IMR-90 (cell line): Measurements from ENCODE around the gene FGR.

ENCODE experiments used
- ELK1 ChIP-seq: fragments of 150-350 bp; IDR thresholded peaks from 2 replicates; pipeline ENCODE4 v1.6.1; 2016; ENCODE audit warnings: low read depth, mild to moderate bottlenecking, low read length, moderate library complexity, borderline replicate concordance
- POLR2A ChIP-seq: IDR thresholded peaks from 2 replicates; pipeline ENCODE4 v1.6.1; 2012; ENCODE audit warnings: mild to moderate bottlenecking, low read depth, low read length
- RFX5 ChIP-seq: IDR thresholded peaks from 2 replicates; pipeline ENCODE4 v1.8.0; 2012; ENCODE audit warnings: low read depth, mild to moderate bottlenecking, low read length, moderate library complexity
- TF ChIP-seq, protein P1 (sequence below): conservative IDR thresholded peaks from 2 replicates; pipeline ENCODE4 v1.5.1; 2012; ENCODE audit warnings: mild to moderate bottlenecking, low read depth, low read length, improper control_type of control experiment

DNA sequence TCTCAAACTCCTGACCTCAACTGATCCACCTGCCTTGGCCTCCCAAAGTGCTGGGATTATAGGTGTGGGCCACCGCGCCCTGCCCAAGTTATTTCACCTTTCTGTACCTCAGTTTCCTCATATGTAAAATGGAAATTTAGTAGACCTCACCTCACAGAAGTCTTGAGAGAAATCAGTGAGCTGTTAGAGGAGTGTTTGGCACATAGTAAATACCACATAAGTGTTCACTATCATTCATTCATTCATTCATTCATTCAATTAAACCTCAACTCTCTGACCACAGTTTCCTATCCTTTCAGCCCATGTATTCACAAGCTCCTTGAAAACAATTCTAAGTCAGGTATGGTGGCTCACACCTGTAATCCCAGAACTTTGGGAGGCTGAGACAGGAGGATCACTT is 3.8 kb upstream of the FGR start:
- TF ChIP-seq, protein P1, sequence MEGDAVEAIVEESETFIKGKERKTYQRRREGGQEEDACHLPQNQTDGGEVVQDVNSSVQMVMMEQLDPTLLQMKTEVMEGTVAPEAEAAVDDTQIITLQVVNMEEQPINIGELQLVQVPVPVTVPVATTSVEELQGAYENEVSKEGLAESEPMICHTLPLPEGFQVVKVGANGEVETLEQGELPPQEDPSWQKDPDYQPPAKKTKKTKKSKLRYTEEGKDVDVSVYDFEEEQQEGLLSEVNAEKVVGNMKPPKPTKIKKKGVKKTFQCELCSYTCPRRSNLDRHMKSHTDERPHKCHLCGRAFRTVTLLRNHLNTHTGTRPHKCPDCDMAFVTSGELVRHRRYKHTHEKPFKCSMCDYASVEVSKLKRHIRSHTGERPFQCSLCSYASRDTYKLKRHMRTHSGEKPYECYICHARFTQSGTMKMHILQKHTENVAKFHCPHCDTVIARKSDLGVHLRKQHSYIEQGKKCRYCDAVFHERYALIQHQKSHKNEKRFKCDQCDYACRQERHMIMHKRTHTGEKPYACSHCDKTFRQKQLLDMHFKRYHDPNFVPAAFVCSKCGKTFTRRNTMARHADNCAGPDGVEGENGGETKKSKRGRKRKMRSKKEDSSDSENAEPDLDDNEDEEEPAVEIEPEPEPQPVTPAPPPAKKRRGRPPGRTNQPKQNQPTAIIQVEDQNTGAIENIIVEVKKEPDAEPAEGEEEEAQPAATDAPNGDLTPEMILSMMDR = no peak
- TF ChIP-seq ELK1 (no peak), POLR2A (no peak), RFX5 (no peak)
